OCI-LY1 (cell line): ENCODE data around the gene THOC5.

Experiments
- H2AFZ ChIP-seq: fragments of 200-600 bp; sonication (generic), shearing (Covaris generic); 2 replicates; pipeline ENCODE4 v1.6.0; 2014; ENCODE audit warnings: antibody characterized with exemption, mild to moderate bottlenecking, low read length
- H3F3A ChIP-seq: fragments of 200-600 bp; sonication (generic), shearing (Covaris generic); 2 replicates; pipeline ENCODE4 v1.6.0; 2014; ENCODE audit warnings: mild to moderate bottlenecking, antibody characterized with exemption, low read length, moderate library complexity; ENCODE audit not compliant: insufficient read depth
- H3K27ac ChIP-seq: fragments of 200-600 bp; sonication (generic); 2 replicates; pipeline ENCODE4 v1.5.1; 2014; ENCODE audit warnings: low read length, mixed run types, mild to moderate bottlenecking, low read depth; ENCODE audit not compliant: poor library complexity, severe bottlenecking
- H3K27me3 ChIP-seq: fragments of 200-600 bp; sonication (generic); 2 replicates; pipeline ENCODE4 v1.6.0; 2014; ENCODE audit warnings: antibody characterized with exemption, mild to moderate bottlenecking, low read length, moderate library complexity; ENCODE audit not compliant: insufficient read depth
- H3K36me3 ChIP-seq: fragments of 200-600 bp; sonication (generic); 2 replicates; pipeline ENCODE4 v1.6.1; 2014; ENCODE audit warnings: mild to moderate bottlenecking, antibody characterized with exemption, low read length, moderate library complexity, mixed read lengths; ENCODE audit not compliant: insufficient read depth
- H3K4me1 ChIP-seq: fragments of 200-600 bp; sonication (generic); 2 replicates; pipeline ENCODE4 v1.5.1; 2014; ENCODE audit warnings: mild to moderate bottlenecking, low read length, moderate library complexity; ENCODE audit not compliant: insufficient read depth, severe bottlenecking
- H3K4me2 ChIP-seq: fragments of 200-600 bp; sonication (generic), shearing (Covaris generic); 2 replicates; pipeline ENCODE4 v1.6.1; 2014; ENCODE audit warnings: low read length
- H3K4me3 ChIP-seq: fragments of 200-600 bp; sonication (generic); 2 replicates; pipeline ENCODE4 v1.5.1; 2014; ENCODE audit warnings: low read length, low read depth, mild to moderate bottlenecking, mixed read lengths; ENCODE audit not compliant: poor library complexity, severe bottlenecking
- H3K79me2 ChIP-seq: fragments of 200-600 bp; shearing (Covaris generic); 2 replicates; pipeline ENCODE4 v1.6.1; 2016; ENCODE audit warnings: mixed run types, low read length, mixed read lengths; ENCODE audit not compliant: insufficient read depth
- H3K9ac ChIP-seq: fragments of 200-600 bp; sonication (generic), shearing (Covaris generic); 2 replicates; pipeline ENCODE4 v1.6.1; 2014; ENCODE audit warnings: mild to moderate bottlenecking, low read length, mixed read lengths
- H3K9me2 ChIP-seq: fragments of 200-600 bp; sonication (generic), shearing (Covaris generic); 2 replicates; pipeline ENCODE4 v1.6.1; 2014; ENCODE audit warnings: low read depth, mild to moderate bottlenecking, low read length, mixed read lengths
- H3K9me3 ChIP-seq: fragments of 200-600 bp; shearing (Covaris generic); 2 replicates; pipeline ENCODE4 v1.6.1; 2014; ENCODE audit warnings: low read length, mixed read lengths
- H4K20me1 ChIP-seq: fragments of 200-600 bp; sonication (generic), shearing (Covaris generic); 2 replicates; pipeline ENCODE4 v1.6.0; 2016; ENCODE audit warnings: mild to moderate bottlenecking, low read length; ENCODE audit not compliant: insufficient read depth
- CTCF ChIP-seq: fragments of 200-600 bp; sonication (generic), shearing (Covaris generic); IDR thresholded peaks from 2 replicates; pipeline ENCODE4 v1.5.1; 2017; ENCODE audit warnings: mild to moderate bottlenecking, antibody characterized with exemption, low read length, moderate library complexity, mixed read lengths
- EZH2 ChIP-seq: fragments of 200-600 bp; sonication (generic), shearing (Covaris generic); IDR thresholded peaks from 2 replicates; pipeline ENCODE4 v1.8.0; 2017; ENCODE audit warnings: borderline replicate concordance, mixed run types, mild to moderate bottlenecking, antibody characterized with exemption, low read length, moderate library complexity, mixed read lengths

The THOC5 gene

GRCh38 chr22:29524442-29525191, 28.9 kb downstream of the THOC5 start:
- Histone ChIP-seq H3K27ac (no peak overlapping the region), H4K20me1 (no peaks in the 10 kb centered on the region)

GRCh38 chr22:29523761-29524160, 29.8 kb downstream of the THOC5 start:
- no peak overlapping the region for H3K4me2 ChIP-seq
- TF ChIP-seq EZH2: no peak
- no peak for TF ChIP-seq CTCF
- H3K4me3 ChIP-seq: no peak overlapping the region
- no peaks in the 10 kb centered on the region for H3K27me3 ChIP-seq
- H3K27ac ChIP-seq: no peak overlapping the region
- no peaks in the 10 kb centered on the region for H4K20me1 ChIP-seq
- no peaks in the 10 kb centered on the region for H3K9me2 ChIP-seq
- H3K9ac ChIP-seq: no peak overlapping the region
- no peaks in the 10 kb centered on the region for H3K79me2 ChIP-seq
- H3K36me3 ChIP-seq: peaks cover 87% of the 10 kb centered on the region
- no peaks in the 10 kb centered on the region for H3K4me1 ChIP-seq
- H3F3A ChIP-seq: 0 out of 2 replicates have a peak, but pooled peaks cover 3% of the 10 kb centered on the region
- H3K9me3 ChIP-seq: no peaks in the 10 kb centered on the region
- H2AFZ ChIP-seq: no peak overlapping the region

More at GRCh38 chr22:29524442-29525191, 28.9 kb downstream of the THOC5 start:
- Histone ChIP-seq H3K79me2 (no peaks in the 10 kb centered on the region), H3K9ac (no peak overlapping the region), H3F3A (0 out of 2 replicates have a peak, but pooled peaks cover 3% of the 10 kb centered on the region), H2AFZ (no peak overlapping the region), H3K9me3 (no peaks in the 10 kb centered on the region), H3K4me1 (no peaks in the 10 kb centered on the region), H3K4me3 (no peak overlapping the region), H3K9me2 (no peaks in the 10 kb centered on the region), H3K36me3 (peaks cover 87% of the 10 kb centered on the region), H3K27me3 (no peaks in the 10 kb centered on the region), H3K4me2 (no peak overlapping the region)
- TF ChIP-seq CTCF: peak; percentile 50; the same call in 1 of the 2 replicates
- TF ChIP-seq EZH2: no peak

GRCh38 chr22:29521526-29521925, 32.0 kb downstream of the THOC5 start:
- TF ChIP-seq EZH2: no peak
- no peak for TF ChIP-seq CTCF
- Histone ChIP-seq H3K27ac (no peak overlapping the region), H3K79me2 (no peaks in the 10 kb centered on the region), H3K9ac (no peak overlapping the region), H3K36me3 (peaks cover 85% of the 10 kb centered on the region), H3K9me2 (no peaks in the 10 kb centered on the region), H3F3A (no peaks in the 10 kb centered on the region), H3K4me1 (no peaks in the 10 kb centered on the region), H3K4me3 (no peak overlapping the region), H3K4me2 (no peak overlapping the region), H3K9me3 (no peaks in the 10 kb centered on the region), H2AFZ (no peak overlapping the region), H4K20me1 (no peaks in the 10 kb centered on the region), H3K27me3 (no peaks in the 10 kb centered on the region)
